GM21447 (cell line): ENCODE measurements around the gene ACP7.
"Not testable (repeated sequence)": the region's sequence is repeated elsewhere in the genome, so short reads cannot be mapped to it uniquely, and the experiment has no call there.

Source experiments
- ATAC-seq: cut with Tn5 transposase; IDR thresholded peaks from one replicate; pipeline ENCODE4 v1.9.1; 2021; ENCODE audit not compliant: unreplicated experiment

The ACP7 gene

DNA sequence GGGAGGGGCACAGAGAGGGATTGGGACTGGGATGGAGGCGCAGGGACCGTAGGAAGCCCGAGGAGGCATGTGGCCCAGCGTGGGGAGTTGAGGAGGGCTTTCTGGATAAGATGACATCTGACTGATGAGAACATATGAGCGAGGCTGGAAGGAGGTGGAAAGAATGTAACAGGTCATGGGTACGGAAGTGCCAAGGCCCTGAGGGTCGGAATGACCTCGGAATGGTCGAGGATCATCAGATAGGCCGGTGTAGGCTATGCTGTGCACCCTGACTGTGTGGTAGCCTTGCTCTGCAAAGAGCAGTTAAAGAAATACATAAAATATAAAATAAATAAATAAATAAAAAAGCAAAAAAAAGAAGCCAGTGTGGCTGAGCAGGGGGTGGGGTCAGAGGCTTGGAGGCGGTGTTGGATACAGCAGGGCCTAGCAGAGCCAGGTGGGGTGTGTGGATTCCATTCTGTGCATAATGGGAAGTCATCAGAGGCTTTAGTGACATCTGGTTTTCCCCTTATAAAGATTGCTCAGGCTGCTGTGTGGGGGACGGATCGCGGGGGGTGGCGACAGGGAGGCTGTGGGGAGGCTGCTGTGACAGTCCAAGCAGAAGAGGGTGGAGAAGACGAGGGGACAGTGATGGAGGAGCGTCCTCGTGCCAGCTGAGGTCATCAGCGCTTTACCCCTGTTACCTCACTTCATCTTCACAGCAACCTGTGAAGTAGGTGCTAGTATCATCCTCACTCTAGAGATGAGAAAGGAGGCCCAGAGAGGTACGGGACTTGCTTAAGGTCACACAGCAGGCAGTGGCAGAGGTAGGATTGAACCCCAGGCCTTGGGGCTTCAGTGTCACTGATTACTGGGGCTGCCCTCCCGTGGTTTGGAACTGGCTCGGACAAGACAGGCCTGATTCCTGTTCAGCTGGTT, 46.4 kb downstream of the ACP7 start:
- no peak for ATAC-seq

DNA sequence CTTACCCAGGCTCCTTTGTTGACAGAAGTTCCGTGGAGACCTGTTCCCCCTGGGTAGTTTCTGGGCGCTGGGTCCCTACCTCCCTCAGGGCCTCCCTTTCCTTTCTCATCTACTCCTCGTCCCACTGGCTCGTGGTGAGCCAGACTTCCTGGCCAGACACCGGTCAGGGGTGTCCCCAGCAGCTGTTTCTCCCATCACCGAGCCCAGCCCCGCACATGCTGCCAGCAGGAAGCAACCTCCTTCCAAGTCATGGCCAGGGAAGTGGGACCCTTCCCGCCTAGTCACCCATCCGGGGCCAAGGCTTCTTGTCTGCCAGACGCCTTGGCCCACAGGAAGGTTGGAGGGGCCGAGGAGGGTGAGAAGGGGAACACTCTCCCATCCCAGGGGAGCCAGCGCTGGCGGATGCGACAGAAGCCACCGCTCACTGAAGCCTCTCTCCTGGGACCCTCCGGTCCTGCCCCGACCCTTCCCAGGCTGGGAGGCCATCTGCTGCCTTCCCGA, 47.1 kb downstream of the ACP7 start:
- no peak for ATAC-seq

DNA sequence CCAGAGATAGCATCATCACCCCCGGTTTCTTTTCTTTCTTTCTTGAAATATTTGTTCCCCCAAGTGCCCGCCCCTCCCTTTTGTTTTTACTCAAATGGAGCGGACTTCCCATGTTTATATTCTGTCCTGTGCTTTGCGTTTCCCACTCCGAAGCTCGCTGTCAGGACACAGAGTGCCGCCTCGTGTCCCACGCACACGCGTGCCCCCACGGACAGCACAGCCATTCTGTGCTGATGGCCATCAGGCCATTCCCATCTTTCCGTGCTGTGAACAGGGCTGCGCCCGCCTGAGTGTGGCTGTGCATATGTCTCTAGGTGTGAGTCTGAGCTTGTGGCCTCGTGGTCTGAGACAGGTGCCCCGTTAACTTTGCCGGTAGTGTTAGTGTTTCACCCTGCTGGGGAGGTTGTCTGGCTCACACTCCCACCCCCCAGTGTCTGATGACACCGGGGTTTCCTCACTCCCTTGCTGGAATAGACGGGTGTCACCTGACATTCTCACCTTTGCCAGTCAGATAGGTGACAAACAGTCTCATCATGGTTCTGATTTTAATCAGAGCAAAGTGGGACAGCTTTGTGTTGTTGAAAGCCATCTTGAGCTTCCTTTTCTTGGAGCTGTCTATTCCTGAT, 48.3 kb downstream of the ACP7 start:
- ATAC-seq: no peak

DNA sequence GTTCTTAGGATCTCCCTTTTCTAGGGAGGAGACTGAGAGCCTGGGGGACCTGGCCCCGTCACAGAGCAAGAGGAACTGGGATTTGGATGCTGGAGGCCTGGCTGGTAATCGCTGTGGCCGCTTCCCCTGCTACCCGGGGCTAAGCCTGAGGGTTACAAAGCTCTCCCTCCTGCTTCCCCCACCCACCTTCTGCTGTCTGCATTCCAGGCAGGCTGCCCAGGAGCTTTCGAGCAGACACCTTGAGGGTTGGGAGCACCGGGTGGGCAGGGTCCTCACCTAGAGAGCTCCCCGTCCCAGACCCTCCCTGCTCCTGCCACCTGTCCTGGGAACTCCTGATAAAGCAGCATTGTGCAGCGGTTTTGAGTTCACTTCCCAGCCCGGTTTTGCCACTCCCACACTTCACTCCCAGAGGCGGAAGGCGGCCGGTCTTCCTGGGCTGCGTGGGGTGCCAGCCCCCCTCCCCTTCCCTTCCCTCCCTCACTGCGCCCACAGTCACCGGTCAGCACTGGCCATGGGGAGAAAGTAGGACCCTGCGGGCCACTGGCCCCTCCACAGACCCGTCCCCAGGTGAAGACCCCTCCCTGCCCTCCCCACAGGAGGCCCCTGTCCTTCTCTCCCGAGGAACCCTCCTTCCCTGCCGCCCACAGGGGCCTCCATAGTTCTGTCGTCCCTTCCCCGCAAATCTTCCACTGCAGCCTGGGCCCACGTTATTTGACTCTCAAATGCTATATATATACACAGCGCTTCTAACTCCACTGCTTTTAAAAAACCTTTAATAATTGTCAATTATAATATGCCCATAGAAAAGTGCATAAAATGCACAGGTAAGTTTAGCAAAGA, 49.5 kb downstream of the ACP7 start:
- ATAC-seq: no peak

DNA sequence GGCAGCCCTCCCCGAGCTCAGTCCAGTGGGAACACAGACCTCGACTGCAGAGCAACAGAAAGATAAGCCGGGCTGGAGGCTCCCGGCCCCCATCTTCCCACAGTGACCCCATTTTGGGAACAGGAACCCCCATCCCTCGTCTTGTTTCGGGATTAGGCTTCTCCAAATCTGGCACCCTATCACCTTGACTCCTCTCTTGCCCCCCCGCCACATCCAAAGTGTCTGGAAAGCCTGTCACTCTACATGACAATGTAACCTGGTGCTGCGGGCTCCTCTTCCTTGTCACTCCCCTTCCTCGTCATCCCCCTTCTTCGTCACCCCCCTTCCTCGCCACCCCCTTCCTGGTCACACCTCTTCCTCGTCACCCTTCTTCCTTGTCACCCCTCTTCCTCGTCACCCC, 51.5 kb downstream of the ACP7 start:
- ATAC-seq: no peak

DNA sequence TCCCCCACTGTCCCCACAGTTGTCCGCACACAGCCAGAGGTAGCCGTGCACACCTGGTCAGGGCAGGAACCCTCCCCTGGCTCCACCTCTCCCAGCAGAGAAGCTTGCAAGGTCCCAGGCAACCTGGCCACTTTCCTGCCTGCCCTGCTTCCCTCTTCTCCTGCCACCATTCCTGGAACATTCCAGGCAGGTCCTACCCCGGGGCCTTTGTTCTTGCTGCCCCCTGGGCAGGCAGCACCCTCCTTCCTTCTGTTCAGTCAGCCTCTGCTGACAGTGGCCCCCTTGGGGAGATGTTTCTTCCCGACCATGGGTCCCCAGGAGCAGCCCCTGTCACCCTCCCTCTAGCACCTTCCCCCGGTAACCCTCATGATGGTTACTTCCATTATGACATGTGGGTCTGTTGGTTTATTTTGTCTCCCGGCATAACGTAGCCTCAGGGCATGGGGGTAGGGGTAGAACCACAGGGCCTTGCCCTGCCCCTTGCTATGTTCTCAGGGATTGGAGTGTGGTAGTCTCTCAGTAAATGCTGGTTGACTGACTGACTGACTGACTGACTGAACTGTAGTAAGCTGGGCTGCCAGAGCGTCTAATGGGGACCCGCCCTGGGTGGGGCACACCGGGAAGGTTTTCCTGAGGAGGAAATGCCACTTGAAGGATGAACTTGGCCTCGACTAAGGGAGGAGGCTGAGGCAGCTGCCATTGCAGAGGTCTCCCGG, 52.2 kb downstream of the ACP7 start:
- no peak for ATAC-seq

DNA sequence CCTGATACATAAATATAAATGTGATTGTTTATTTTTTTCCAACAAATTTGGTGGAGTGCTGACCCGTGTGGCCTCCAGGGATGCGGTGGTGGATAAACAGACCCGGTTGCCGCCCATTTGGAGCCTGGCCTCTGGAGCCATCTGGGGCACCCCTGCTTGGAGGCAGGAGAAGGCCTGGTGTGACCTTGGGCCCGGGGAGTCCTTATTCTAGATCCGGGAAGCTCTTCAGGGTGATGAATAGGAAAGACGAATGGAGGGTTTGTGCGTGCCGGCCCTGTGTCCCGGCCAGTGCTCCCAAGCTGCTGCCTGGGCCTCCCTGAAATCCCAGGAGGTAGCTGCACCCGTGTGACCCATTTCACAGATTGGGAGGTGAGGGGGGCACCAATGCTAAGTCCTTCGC, 53.0 kb downstream of the ACP7 start:
- ATAC-seq: no peak

DNA sequence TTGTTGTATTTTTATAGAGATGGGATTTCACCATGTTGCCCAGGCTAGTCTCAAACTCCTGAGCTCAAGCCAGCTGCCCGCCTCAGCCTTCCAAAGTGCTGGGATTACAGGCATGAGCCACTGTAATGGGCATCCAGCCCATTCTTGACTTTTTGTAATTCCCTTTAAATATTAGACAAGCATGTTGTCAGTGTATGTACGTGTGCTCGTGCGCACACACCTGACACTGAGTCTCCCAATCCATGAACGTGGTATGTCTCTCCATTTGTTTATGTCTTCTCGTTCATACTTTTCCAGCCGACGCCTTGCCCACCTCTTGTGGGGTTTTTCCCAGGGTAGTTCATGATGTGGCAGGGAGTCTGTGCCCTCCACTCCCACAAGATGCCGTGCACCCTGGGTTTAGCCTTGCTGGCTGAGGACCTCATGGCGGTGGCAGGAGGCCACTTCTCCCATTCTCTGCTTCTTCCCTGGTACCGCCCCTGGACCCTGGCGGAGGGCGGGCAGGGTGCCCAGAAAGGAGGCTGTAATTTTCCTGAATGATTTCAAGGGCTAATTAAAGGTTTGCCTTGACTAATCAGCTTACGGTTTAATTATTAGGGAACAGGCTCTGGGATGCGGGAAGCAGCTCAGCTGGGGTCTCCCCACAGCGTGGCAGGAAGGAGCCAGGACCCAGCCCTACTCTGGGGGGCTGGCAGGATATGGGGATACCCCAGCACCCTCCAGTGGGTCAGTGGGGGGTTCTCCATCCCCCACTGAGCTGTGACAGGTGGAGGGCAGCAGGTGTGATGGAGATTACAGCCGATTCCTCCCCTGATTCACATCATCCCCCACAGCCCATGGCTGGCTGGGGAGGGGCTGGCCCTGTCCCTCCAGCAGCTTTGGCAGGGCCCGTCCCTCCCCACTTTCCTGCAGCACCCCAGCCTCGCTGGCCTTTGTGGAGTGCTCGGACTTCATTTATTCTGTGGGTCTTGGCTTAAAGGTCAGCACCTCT, 54.3 kb downstream of the ACP7 start:
- no peak for ATAC-seq

DNA sequence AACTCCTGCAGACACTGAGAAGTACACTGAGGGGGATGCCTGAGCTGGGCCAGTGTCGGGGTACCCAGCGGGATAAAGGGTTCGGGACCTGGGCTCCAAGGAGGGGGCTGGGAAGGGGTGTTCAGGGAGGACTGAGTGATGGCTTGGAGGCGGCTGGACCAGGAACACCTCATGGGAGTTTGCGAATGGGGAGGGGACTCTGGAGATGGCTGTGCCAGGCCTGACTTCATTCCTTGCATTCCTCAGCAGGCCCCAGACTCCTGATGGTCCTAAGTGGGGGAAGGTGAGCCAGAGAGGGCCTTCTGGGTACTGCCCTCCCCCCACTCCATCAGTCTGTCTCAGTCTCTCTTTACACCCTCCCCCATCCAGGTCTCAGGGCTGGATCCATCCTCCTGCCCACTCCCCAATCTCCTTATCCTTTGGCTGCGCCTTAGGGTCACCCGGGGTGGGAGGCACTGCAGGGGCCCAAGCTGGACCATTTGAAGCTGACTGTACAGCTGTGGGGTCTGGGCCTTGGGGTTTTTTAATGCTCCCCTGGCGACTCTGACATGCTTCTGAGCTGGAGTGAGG, 55.2 kb downstream of the ACP7 start:
- no peak for ATAC-seq

DNA sequence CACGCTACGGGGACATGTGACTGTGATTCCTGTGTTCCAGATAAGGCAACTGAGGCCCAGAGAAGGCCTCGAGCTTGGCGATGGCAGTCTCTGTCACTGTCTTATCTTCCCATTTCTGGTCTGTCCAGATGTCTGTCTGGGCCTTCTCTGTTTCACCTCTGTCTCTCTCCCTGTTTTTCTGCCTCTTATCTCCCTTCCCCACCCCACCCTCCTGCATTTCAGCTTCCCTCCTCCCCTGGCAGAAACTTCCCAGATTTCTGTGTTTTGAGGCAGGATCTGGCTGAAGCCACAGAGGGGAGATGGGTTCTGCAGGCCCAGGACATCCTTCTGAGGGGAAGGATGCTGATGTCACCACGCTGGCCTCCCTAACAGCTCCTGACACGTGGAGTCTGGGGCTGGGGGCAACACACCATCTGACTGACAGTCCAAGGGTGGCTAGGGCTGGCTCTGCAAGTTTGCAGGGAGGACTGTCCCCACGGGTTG, 55.8 kb downstream of the ACP7 start:
- no peak for ATAC-seq

DNA sequence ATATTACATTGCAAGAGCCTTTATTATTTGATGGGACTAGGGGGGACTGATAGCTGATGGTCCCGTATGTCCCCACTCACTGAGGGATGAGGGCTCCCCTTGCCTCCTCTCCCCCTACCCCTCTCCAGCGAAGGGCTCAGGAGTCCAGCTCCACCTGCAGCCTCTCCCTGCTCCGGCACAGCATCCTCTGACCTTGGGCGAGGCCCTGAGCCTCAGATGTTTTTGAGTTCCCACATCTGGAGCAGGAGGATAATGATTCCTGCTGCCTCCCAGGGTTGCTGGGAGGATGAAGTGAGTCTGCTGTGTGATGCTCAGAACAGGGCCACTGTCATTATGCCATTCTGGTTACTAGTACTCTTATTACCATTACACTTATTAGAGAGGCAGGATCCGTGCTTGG, 56.4 kb downstream of the ACP7 start:
- ATAC-seq: no peak

DNA sequence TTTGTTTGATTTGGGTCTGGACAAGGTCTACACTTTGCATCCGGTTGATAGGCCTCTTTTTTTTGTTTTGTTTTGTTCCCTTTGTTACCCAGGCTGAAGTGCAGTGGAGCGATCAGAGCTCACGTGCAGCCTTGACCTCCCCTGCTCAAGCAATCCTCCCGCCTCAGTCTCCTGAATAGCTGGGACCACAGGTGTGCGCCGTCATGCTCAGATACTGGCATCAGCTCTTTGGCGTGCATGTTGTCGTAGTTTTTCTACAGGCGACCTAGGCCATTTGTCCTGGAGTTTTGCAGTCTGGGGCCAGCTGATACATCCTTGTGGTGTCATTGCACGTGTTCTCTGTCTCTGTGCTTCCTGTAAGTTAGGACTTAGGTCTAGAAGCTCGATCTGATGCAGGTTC, 57.8 kb downstream of the ACP7 start:
- no peak for ATAC-seq

DNA sequence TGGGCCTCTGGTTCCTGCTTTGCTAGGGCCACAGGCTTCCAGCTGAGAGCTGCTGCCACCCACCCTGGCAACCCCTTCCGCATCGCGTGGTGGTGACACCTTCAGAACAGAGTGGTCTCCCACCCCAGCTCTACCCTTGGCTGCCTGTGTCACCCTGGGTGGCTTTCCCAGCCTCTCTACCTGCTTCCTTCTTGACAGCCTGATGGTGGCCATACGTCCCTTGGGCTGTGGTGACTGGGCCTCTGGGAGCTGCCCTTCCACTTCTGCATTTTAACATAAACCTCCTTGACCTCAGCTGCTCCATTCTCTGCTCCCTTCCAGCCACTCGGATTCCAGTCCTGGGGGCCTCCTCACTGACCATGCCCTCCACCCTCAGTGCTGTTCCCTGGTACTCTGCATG, 58.5 kb downstream of the ACP7 start:
- no peak for ATAC-seq

DNA sequence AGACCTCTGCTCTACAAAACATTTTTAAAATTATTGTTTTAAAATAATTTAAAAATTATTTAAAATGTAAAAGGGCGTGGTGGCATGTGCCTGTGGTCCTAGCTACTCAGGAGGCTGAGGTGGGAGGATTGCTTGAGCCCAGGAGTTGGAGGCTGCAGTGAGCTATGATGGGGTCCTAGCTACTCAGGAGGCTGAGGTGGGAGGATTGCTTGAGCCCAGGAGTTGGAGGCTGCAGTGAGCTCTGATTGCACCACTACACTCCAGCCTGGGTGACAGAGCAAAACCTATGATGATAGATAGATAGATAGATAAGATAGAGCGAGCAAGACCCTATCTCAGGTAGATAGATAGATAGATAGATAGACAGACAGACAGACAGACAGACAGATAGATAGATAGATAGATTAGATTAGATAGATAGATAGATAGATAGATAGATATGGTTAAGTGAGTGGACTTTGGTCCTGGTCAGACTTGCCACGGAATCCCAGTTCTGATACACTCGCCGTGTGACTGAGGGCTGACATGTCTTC, 59.7 kb downstream of the ACP7 start:
- not testable (repeated sequence) for ATAC-seq

DNA sequence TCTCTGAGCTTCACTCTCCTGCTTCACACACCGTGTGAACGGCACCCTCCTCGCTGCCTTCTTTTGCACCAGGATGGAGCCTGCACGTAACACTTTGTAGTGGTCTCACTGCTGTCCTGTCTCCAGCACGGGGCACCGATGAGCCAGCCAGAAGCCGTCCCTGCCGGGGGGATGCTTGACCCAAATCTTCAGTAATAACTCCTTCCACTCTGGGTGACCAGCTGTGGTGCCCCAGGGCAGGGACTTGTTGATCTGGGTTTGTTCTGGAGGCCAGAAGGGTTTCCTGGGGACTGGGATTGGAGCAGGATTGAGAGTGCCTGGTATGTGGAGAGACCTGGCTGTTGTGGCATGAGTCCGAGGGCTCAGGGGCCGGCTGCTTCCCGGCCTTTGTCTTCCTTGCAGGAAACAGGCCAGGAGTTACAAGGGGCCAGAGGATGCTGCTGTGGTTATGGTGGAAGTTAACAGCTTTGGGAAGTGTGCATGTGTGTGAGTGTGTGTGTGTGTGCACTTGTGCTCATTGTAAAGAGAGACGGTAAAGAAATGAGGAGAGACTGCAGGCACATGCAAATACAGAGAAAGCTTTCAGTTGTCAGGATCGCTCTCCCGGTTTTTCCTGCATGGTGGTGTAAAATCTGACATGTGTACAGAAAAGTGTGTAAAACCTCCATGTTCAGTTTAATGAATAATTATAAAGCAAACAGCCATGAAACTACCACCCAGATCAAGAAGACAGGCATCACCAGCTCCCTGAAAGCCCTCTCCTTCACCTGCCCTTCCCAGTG, 60.3 kb downstream of the ACP7 start:
- ATAC-seq: no peak

DNA sequence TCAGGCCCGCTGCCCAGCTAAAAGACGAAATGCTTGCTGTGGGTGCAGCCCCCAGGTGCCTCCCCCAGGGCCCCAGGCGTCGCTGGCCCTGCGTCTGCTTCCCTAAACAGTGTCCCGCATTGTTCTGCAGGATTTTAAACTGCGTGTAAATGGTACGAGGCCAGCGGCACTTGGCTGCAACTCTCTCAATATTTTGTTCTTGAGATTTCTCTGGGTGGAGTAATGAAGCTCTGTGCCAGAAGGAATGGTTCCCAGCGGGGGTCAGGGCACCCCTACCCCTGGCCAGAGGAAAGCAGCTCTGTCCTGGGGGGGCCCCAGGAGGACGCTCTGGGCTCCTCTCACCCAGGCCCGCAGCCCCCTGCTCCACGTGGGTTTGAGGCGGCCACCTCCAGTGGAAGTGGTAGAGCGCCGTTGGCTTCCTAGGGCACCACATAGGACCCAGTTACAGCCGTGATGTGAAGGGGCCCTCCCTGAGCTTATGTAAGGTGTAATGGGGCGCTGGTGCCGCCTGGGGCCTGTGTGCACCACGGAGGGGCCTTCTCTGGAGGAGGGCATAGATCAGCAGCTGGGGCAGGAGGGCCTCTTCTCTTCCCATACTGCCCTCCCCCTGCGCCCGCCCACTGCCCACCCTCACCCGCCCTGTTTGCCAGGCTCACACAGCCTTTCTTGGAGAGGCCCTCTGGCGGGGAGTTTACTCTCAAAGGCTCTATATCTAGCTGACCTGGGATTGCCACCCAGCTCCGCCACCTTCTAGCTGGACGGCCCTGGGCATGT, 61.2 kb downstream of the ACP7 start:
- ATAC-seq: no peak

DNA sequence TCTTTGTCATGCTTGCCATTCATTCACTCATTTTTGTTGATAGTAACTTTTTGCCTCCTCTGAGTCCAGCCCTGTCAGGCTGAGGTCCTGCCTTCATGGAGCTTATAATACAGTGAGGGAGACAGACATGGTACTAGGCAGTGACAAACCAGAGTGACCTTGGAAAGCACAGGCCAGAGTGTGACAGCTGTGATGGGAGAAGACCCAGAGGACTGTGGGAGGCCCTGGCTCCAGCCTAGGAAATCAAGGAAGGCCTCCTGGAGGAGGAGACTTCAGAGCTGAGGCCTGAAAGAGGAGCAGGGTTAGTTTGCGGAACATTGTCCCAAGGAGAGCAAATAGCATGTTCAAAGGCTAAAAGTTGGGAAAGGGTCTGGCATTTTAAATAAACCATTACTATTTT, 61.9 kb downstream of the ACP7 start:
- ATAC-seq: no peak
